ENCODE data around the gene ZNF791.

GRCh38 chr19:12647047-12647446, 36.3 kb downstream of the ZNF791 start:
- TF ChIP-seq ZNF274 (IDR thresholded peaks at IDR 0.05; ENCODE audit: low read depth, low read length) = no peak
- TF ChIP-seq SUZ12 (IDR thresholded peaks at IDR 0.05; ENCODE audit: extremely low read depth, insufficient read depth, insufficient read length) = no peak
- no peak for TF ChIP-seq YY1 (IDR thresholded peaks at IDR 0.05; ENCODE audit: insufficient read depth, insufficient read length)
